Epidermal melanocyte (primary cell): ENCODE measurements around the gene NDE1.
"Not testable (repeated sequence)": the region's sequence is repeated elsewhere in the genome, so short reads cannot be mapped to it uniquely, and the experiment has no call there.

Experiments used
- DNase-seq: peaks from one replicate; pipeline ENCODE4 v3.0.0; 2011; ENCODE audit warnings: low spot score; ENCODE audit not compliant: insufficient read length

Gene NDE1

DNA sequence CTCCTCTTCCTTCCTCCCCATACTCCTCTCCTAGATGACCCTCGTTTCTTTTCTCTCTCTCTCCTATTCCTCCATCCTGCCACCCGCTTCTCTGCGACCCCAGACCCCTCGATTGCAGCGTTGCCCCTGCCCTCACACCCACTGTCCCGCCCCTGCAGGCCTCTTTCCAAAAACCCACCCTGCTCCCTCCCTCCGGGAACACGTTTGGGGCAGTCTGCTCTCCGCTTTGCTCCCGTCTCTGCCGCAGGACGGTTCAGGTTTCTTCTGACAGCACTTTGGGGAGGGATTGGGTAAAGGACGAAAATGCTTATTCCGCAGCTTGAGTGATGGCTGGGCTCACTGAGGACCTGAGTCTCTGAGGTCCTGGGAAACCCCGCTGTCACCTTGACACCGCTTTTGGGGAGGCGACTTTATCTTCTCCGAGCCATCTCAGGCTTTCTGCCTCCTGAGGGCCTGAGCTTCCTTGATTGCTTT, 690 bp downstream of the NDE1 start:
- no peak for DNase-seq

DNA sequence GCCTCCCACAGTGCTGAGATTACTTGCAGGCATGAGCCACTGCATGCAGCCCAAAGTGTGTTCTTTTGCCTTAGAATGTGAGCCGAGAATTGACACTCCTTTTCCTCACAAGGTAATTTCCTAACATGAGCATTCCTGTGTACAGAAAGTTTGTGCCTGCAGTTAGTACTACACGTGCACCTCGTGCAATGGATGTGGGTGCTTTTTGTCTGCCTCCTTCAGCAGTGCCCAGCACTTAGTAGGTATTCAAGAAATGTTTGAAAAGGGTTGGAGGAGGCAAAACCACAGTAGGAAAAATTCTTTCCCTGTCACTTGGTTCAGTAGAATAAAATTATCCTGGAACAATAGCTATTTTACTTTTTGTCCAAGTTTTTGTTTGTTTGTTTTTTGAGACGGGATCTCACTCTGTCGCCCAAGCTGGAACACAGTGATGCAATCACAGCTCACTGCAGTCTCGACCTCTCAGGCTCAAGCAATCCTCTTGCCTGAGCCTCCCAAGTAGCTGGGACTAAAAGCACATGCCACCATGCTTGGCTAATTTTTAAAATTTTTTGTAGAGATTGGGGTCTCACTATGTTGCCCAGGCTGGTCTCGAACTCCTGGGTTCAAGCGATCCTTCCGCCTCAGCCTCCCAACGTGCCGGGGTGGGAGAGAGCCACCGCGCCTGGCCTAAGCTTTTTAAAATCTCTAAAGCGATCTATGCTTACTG, 2.4 kb downstream of the NDE1 start:
- DNase-seq: no peak

DNA sequence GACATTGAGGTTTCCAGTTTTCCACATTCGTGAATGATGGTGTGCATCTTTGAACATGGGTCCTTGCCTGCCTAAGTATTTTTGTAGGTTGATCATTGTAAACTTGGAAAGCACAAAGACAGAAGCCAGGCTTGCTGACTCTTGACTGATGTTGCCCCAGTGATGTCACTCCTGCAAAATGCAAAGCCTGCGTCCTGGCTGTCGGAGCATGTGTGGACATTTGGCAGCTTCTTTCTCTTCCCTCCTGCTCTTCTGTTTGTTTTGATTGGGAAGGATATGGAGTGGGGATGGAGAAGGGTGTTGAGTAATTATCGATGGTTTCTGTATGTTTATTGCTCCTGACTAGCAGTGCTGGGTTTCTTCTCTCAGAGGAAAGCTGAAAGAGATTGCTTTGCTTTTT, 3.2 kb downstream of the NDE1 start:
- DNase-seq: no peak

DNA sequence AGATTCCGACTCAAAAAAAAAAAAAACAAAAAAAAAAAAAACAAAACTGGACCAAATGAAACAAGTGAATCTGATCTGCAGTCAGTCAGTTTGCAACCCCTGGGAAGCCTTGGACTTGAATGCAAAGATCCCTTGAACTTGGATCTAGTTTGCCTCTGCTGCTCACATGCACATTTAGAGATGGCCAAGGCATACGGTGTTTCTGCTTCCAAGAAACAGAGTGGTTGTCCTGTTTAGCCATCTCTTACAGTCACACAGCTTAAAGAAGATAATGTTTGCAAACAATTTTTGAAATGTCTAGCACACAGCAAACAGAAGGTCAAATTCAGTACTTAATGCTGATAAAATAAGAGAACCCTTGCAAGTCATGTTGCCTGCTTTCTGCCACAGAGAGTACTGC, 4.5 kb downstream of the NDE1 start:
- no peak for DNase-seq

DNA sequence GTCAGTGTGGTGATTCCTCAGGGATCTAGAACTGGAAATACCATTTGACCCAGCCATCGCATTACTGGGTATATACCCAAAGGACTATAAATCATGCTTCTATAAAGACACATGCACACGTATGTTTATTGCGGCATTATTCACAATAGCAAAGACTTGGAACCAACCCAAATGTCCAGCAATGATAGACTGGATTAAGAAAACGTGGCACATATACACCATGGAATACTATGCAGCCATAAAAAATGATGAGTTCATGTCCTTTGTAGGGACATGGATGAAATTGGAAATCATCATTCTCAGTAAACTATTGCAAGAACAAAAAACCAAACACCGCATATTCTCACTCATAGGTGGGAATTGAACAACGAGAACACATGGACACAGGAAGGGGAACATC, 5.5 kb downstream of the NDE1 start:
- DNase-seq: not testable (repeated sequence)

DNA sequence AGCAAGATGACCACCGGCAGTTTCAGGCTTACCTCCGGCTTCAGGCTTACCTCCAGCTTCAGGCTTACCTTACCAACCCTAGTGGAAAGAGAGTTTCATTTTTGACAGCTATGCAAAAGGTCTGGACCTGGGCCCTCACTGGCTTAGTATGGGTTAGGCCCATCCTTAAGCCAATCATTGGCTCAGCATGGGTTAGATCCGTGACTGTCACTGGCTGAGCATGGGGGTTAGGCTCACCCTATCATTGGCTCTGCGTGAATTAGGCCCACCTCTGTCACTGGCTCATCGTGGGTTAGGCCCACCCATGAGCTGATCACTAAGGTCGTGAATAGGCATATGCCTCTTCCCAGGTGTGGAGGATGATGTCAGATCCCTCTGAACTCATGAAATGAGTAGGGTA, 8.1 kb downstream of the NDE1 start:
- DNase-seq: no peak

DNA sequence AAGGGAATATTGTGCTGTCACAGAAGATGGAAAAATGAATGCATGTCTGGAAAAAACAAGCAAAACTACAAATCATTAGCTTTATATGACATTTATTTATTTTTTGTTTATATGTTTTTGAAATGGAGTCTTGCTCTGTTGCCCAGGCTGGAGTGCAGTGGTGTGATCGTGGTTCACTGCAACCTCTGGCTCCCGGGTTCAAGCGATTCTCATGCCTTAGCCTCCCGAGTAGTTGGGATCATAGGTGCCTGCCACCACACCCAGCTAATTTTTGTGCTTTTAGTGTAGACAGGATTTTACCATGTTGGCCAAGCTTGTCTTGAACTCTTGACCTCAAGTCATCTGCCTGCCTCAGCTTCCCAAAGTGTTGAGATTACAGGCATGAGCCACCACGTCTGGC, 8.5 kb downstream of the NDE1 start:
- DNase-seq: no peak

DNA sequence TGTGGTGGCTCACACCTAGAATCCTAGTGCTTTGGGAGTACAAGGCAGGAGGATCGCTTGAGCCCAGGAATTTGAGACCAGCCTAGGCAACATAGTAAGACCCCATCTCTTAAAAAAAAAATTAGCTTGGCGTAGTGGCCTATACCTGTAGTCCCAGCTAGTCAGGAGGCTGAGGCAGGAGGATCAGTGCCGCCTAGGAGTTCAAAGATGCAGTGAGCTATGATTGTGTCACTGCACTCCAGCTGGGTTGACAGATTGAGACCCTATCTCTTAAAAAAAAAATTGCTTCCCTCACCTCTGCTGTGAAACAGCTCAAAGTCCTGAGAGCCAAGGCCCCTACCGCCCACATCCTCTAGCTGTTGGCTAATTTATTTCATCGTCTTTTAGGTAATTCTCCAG, 10.2 kb downstream of the NDE1 start:
- DNase-seq: no peak

DNA sequence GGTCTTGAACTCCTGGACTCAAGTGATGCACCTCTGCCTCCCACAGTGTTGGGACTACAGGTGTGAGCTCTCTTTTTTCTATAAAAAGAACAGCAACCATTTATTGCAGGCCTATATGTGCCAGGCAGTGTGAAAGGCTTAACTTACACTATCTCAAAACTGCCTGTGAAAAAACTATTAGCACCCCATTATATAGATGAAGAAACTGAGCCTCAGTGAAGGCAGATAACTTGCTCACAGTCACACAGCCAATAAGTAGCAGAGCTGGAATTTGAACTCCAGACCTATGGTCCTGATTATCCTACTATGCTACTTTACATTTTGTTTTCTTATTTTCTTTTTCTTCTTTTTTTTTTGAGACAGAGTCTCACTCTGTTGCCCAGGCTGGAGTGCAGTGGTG, 15.1 kb downstream of the NDE1 start:
- no peak for DNase-seq

DNA sequence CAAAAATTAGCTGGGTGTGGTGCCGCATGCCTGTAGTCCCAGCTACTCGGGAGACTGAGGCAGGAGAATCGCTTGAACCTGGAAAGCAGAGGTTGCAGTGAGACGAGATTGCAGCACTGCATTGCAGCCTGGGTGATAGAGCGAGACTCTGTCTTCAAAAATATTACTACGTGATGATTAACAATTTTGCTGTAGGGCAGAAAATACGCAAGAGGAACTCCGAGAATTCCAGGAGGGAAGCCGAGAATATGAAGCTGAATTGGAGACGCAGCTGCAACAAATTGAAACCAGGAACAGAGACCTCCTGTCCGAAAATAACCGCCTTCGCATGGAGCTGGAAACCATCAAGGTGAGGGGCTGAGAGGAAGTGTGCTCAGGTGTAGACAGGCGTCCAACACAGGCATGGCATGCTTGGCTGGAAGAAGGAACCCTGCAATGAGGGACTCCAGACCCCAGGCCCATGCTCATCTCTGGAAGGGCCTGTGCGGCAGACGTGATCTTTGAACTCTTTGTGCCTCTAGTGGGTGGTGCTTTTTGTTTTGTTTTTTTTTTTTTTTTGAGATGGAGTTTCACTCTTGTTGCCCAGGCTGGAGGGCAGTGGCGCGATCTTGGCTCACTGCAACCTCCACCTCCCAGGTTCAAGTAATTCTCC, 17.2 kb downstream of the NDE1 start:
- DNase-seq: no peak

DNA sequence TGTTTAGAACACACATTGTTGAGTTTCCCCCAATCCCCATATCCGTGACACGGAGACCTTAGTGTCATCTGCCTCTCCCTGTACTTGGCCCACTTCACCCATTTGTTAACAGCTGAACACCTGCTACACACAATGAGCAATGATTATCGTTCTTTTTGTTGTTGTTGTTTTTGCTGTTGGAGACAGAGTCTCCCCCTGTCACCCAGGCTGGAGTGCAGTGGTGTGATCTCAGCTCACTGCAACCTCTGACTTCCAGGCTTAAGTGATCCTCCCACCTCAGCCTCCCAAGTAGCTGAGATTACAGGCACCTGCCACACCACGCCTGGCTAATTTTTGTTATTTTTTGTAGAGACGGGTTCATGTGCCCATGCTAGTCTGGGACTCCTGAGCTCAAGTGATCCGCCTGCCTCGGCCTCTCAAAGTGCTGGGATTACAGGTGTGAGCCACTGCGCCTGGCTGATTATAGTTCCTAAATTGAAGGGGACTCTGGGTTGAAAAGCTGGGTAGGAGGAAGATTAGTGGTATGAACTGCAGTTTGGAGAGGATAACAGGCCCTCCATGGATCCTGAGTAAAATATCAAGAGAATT, 21.6 kb downstream of the NDE1 start:
- no peak for DNase-seq

DNA sequence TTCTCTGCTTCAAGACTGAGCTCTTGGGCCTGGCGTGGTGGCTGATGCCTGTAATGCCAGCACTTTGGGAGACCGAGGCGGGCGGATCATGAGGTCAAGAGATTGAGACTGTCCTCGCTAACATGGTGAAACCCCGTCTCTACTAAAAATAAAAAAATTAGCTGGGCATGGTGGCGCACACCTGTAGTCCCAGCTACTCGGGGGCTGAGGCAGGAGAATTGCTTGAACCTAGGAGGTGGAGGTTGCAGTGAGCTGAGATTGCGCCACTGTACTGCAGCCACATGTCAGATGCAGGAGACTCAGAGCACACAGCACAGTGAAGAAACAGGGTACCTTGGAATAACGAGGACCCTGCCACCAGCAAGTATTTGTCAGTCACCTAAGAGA, 22.1 kb downstream of the NDE1 start:
- not testable (repeated sequence) for DNase-seq

DNA sequence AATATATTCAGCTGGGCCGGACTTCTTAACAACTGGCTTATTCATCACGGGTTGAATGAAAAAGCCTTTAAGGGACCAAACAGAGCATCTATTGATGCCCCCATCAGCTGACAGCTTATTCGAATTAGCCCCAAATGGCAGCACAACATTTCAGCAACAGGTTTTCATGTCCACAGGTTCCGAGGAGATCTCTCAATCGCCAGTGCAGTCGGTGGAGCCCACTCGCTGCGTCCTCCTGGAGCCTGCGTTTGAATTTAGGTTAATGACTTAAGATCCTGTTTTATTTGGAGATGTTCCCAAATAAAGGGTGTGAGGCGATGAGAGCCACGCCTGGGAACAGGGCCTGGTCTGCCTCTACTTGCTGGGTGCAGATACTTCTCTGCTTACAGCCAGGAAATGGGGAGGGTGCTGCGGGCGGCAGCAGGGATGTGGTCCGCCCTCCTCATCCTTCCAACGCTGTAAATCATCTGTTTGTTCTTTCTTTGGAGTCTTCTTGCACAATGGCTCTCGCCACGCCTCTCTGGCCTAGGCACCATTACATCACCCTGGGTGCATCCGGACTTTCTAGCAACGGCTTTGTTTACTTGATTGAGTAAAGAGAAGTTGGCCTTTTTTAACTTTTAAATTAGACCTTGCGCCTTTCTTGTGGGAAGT, 22.6 kb downstream of the NDE1 start:
- peak; percentile 82 for DNase-seq

DNA sequence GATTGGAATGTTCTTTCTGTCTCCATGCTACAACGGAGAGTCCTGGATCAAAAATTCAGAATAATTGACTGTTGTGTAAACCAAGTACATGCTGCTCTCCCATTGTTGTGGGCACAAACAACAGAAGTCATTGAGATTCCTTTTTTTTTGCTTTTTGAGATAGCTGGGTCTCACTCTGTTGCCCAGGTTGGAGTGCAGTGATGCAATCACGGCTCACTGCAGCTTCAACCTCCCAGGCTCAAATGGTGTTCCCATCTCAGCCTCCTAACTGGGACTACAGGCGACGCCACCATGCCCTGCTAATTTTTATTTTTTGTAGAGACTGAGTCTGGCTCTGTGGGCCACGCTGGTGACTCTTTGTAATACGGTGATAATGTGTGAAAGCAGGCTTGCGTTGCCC, 24.5 kb downstream of the NDE1 start:
- no peak for DNase-seq

DNA sequence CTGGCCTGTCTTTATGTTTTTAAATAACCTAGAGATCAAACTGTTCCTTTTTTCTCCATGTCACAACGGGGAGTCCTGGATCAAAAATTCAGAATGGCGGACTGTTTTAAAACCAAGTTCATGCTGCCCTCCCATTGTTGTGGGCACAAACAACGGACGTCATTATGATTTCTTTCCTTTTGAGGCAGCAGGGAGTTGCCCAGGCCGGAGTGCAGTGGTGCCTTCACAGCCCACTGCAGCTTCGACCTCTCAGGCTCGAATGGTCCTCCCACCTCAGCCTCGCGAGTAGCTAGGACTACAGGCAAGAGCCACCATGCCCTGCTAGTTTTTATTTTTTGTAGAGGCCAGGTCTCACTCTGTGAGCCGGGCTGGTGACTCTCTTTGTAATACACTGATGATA, 26.5 kb downstream of the NDE1 start:
- no peak for DNase-seq

DNA sequence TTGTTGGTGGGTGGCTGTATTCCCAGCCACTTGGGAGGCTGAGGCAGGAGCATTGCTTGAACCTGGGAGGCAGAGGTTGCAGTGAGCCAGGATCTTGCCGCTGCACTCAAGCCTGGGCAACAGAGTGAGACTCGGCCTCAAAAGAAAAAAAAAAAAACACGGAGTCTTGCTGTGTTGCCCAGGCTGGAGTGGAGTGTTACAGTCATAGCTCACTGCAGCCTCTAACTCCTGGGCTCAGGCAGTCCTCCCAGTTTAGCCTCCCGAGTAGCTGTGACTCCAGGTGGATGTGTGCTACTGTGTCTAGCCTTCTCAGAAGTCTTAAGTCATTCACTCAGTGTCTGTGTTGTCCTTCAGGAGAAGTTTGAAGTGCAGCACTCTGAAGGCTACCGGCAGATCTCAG, 27.4 kb downstream of the NDE1 start:
- DNase-seq: no peak

DNA sequence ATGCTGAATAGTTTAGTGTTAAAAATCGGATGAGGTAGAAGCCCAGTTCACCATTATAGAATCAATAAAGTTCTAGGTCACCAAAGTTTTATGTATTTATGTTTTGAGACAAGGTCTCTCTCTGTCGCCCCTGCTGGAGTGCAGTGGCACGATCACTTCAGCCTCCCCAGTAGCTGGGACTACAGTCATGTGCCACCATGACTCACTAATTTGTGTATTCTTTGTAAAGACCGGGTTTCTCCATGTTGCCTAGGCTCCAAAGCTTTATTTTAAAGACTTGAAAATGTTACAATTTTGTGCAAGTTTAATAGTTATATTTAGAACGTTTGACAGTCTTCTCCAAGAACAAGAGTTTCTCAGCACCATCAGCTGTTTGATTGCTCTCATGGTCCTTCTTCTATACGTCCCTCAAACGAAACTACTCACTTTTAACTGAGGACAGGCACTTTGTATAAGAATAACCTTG, 32.1 kb downstream of the NDE1 start:
- DNase-seq: peak; percentile 30

DNA sequence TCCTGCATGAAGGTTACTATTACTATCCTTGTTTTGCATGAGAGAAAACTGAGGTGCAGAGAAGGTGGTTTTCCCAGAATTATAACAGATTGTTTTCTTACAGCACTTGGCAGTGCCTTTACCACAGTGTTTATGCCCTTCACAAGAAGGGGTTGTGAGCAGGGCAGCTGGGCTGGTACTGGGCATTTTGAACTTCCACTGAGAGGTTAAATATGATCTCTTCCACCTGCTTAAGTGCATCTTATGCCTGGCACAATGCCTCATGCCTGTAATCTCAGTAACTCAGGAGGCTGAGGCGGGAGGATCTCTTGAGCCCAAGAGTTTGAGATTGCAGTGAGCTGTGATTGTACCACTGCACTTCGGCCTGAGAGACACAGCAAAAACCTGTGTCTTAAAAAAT, 36.2 kb downstream of the NDE1 start:
- no peak for DNase-seq

DNA sequence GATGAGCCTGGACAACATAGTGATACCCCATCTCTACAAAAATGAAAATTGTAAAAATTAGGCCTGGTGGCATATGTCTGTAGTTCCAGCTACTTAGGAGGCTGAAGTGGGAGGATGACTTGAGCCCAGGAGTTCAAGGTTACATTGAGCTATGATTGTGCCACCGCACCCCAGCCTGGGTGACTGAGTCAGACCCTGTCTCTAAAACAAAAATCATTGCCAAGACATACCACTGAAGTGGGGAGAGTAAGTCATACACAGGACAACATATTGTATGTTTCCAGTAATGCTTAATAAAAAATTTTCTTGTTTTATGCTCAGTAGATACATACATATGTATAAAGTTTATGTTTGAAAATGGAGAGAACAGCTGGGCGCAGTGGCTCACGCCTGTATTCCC, 39.2 kb downstream of the NDE1 start:
- no peak for DNase-seq

DNA sequence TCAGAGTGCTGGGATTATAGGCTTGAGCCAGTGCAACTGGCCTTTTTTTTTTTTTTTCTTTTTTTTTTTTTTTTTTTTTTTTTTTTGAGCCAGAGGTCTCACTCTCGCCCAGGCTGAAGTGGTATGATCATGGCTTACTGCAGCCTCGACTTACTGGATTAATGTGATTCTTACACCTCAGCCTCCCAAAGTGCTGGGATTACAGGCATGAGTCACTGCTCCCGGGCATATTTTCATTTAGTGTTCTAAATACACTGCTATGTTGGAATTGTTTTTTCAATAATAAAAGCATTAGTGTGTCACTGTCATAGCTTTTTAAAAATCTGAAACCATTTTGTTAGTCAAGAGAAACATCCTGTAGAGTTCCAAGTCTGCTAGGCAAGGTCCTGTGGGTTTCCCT, 40.3 kb downstream of the NDE1 start:
- DNase-seq: no peak

DNA sequence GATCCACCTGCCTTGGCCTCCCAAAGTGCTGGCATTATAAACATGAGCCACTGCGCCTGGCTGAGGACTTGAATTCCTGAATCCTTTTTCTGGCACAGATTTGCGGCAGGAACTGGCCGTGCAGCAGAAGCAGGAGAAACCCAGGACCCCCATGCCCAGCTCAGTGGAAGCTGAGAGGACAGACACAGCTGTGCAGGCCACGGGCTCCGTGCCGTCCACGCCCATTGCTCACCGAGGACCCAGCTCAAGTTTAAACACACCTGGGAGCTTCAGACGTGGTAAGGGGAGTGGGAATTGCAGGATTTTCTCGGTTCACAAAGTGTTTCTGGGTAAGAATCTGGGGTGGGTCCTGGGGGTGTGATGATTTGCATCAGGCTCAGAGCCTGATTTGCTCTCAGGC, 41.0 kb downstream of the NDE1 start:
- no peak for DNase-seq

DNA sequence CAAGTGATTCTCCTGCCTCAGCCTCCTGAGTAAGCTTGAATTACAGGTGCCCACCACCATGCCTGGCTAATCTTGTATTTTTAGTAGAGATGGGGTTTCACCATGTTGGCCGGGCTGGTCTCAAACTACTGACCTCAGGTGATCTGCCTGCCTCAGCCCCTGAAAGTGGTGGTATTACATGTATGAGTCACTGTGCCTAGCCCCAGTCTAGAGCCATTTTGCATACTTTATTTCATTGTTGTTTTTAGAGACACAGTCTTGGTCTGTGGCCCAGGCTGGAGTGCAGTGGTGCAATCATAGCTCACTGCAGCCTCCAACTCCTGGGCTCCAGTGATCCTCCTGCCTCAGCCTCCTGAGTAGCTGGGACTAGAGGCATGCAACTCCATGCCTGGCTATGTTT, 42.5 kb downstream of the NDE1 start:
- not testable (repeated sequence) for DNase-seq
